Activated CD8-positive, alpha-beta memory T cell treated with anti-CD3 and anti-CD28 coated beads, Interleukin-2, amount 50 U/mL, for 24 hours (primary cell): ENCODE results near the gene UBASH3A.
"Not testable (repeated sequence)": the region's sequence is repeated elsewhere in the genome, so short reads cannot be mapped to it uniquely, and the experiment has no call there.

ENCODE experiments used
- DNase-seq: peaks from one replicate; pipeline ENCODE4 v3.0.0-alpha.2; 2020; ENCODE audit errors: extremely low read depth

The UBASH3A gene

DNA sequence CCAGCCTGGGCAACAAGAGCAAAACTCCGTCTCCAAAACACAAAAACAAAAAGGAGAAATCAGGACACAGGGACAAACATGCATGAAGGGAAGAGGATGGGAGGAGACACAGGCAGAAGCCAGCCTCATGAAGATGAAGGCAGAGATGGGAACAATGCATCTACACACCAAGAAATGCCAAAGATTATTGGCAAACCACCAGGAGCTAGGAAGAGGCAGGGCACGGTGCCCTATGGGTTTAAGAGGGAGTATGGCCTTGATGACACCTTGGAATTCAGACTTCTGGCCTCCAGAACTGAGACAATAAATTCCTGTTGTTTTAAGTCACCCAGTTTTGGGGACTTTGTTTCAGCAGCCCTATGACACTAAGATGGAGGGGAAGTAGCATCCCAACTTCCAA, 13.0 kb upstream of the UBASH3A start:
- DNase-seq, result no peak

DNA sequence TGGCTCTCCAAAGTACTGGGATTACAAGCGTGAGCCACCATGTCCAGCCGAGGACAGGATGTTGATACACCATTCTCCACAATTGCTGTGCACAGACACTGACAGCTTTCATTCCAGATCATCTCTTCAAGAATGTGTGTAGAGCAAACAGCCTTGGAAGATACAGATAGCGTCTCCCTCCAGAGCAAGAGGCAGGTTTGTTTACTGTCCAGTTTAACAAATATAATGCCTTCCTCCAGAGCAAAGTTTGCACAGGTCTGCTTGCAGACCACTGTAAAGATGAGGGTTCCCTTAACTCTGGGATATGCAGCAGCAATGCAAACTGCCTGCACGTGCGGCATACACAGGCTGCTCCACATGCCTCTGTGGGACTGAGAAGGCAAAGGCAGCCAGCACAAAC, 12.4 kb upstream of the UBASH3A start:
- no peak for DNase-seq

DNA sequence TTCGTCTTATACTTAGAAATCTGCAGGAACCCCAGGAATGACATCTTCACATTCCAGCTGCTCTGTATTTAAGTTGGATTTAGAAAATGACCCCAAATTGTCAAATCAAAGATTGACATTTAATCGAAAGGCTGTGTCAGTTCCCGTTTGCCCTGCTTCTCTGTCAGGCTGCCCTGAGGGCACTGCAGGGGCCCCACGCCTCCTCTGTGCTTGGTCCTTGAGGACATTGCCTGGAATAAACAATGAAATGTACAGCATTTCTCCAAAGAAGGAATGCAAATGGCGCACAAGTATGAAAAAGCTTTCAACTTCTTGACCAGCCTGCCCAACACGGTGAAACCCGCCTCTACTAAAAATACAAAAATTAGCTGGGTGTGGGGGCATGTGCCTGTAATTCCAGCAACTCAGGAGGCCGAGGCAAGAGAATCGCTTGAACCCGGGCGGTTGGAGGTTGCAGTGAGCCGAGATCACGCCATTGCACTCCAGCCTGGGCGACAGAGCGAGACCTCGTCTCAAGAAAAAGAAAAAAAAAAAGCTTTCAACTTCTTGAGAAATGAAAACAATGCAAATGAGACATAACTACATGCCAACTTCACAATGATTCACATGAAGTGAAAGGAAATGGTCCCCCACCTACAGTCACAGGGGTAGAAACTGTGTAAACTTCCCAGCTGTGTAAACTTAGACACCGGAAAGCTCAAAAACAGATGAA, 10.8 kb upstream of the UBASH3A start:
- no peak for DNase-seq

DNA sequence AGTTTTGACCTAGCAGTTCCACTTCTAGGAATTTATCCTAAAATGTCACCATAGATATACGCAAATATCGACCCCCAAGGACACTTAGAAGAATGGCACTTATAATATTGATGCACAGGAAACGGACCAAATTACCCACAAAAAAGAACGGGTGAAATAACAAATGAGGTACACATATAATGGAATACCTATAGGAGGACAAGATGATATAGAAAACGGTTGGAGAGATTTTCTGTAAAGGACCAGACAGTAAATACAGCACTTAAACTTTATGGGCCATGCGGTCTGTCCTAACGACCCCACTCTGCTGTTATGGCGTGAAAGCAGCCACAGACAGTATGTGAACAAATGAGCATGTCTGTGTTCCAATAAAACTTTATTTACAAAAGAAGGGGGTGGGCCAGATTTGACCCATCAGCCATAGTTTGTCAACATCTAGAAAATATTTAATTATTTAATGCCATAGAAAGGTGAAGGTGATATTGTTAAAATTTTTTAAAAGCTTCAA, 10.2 kb upstream of the UBASH3A start:
- DNase-seq, result no peak

DNA sequence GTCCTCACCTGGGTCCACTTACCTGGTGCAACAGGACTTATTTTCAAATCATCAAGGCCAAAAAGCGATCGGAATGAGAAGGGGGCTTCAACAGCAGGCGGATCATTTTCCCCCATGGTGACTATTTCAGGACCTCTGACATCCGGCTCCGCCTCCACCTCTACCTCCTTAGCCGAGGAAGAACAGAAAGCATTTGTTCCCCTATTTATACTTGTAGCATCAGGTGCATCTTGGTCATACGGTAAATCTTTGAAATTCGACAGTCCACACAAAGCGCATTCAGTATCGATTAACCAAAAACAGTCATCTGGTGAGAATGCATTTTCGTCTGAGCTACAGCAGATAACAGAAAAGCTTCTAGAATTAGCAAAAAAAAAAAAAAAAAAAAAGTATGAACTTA, 8.4 kb upstream of the UBASH3A start:
- DNase-seq, result no peak

DNA sequence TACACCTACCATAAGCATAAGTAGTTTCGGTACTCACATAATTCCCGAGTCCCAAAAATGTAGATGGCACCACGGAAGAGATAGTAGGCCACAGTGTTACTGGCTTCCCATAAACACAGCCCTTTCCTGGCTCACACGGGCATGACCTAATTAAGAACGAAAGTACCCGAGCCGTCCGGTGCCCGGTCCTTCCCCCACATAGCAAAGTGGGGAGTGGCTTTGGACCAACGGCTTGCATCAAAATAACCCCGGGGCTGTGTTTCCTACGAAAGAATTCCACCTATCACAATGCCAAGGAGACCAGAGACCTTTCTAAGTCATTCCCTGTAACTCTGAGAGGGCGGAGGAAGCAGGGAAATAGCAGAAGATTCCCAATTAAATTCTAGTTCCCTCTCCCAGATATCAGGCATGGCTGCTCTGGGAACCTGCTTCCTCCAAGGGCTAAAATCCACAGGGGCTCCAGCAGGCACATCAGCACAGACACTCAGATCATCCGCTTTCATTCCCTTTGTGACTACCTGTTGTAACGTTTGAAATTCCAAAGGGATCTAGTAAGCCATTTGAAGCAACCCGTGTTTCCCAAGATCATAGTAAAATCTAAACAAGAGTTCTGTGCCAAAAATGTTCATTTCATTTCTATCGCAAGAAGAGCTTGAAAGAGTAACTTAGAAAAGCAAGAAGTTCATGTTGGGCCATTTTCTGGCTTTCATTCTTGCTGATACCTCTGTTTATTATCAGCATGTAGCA, 7.6 kb upstream of the UBASH3A start, which contains the start of gene TMPRSS3:
TMPRSS3 (minus strand) TSS at position 148 of the 747 bp plus-strand sequence. CDS start 635 bp downstream, outside the sequence.
- no peak for DNase-seq

DNA sequence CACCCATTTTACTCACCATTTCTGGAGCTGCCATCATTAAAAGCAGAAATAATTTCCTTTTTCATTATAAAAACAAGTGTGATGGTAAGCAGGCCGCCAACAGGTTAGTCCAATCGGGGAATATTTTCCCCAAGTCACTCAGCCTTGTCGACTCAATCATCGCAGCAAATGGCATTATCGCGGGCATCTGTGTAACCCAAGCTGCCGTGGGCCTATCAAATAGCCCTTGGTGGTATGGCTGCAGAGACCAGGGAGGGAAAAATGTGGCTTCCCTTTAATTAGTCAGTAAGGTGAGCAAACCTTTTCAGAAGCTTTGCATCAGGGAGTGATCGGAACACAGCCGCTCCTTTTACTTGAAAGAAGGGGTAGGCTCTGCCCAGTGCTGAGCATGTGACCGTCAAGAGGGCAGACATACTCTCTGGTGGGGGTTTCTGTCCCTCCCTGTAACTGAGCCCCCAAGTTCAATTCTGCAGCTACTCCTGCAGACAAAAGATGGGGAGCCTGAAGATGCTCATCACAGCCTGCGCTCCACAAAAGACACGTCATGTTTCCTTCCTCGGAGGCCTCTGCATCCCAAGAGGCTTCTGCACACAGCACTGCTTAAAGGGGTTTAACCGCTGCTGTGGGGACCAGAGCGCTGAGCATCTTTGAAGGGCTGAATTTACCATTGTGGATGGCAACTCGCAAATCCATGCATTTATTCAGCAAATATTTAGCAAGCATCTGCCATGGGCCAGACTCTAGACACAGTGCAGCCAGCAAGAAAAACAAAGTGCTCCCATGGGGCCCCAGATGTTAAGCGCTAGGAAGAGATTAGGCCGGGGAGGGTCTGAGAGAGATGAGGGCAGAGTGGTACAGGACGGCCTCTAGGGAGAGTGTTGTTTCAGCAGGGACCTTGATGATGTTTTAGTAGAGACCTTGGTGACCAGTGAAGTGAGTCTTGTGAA, 6.6 kb upstream of the UBASH3A start:
- DNase-seq, result no peak

DNA sequence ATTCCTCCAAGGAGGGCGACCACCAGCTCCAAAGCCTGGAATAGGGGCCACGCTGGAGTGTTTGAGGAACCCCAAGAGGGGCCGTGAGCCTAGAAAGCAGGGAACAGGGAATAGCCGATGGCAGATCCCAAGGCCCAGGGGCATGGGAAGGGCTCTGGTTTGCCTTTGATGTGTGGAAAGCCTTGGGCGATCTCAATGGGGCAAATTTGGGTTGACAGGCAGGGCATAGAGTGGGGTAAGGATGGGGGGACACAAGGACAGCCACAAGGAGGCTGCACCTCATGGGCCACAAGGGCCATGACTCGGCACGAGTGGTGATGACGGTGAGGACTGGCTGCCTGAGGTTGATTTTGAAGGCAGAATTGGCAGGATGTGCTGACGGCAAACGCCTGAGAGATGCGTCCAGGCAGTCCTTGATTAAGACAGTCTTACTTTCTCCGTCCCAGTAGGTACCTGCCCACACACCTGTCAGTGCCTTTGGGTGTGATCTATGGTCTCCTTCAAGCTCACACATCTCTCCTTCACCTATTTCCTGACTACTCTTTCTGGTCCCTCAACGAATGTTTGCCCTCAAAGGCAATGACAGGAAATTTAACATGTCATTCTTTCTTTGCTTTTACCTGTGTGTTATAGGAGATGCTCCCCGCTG, 5.8 kb upstream of the UBASH3A start:
- no peak for DNase-seq

DNA sequence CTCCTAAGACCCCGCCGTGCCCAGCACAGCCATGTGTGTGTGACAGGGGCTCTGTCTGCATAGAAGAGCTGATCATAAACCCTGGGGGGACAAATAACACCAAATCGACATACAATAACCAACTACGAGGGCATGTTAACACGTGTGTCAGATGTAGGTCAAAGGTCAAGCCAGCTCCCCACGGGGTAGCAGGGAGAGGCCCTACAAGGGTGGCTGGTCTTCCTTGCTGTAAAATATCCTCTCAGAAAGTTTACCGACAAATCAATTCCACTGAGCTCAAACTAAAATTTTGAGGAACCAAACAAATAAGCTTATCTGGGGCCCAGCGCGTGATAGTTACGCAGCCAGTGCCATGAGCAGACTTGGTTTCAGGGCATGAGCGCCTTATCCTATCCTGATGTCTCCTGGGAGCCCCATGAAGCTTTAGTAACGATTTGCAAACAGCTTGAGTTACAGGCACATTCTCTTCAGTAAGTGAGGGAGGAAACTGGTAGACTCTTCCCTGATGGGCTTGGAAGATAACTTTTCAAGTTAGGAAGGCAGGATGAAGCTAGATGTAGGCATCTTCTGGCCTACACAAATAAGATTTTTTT, 5.2 kb upstream of the UBASH3A start:
- no peak for DNase-seq

DNA sequence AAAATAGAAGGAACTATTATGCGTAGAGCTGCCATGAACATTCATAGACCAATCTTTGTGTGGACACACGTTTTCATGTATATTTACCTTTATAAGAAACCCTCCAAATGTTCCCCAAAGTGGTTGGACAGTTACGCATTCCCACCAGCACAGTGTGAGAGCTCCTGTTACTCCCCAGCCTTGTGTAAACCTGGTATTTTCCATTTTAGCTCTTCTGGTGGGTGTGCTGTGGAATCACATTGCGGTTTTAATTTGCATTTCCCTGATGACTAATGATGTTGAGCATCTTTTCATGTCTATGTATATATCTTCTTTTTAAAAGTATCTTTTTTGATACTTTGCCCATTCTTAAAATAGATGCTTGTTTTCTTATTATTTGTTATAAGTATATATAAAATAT, 3.2 kb upstream of the UBASH3A start:
- no peak for DNase-seq

DNA sequence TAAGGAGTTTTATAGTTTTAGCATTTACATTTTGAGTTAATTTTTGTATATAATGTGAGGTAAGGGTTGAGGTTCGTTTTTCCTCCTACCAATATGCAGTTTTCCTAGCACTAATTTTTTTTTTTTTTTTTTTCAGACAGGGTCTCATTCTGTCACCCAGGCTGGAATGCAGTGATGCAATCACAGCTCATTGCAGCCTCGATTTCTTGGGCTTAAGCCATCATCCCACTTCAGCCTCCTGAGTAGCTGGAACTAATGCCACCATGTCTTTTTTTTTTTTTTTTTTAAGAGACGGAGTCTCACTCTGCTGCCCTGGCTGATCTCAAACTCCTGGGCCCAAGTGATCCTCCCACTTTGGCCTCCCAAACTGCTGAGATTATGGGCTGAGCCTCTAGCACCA, 2.5 kb upstream of the UBASH3A start:
- DNase-seq, result no peak

DNA sequence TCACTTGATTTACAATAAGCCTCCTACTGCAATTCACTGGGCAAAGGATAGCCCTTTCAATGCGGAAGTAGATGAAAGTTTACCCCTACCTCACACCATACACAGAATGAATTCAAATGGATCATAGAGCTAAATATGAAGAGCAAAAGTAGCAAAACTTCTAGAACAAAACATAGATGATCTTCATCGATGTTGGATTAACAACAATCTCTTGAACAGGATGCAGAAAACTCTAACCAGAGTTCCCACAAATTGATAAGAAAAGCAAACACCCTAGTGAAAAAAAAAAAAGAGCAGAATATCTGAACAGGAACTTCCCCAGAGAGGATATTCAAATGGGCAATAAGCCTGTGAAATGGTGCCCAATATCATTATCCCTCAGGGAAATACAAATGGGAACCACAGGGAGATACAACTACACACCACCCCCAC, 1.9 kb upstream of the UBASH3A start:
- no peak for DNase-seq

DNA sequence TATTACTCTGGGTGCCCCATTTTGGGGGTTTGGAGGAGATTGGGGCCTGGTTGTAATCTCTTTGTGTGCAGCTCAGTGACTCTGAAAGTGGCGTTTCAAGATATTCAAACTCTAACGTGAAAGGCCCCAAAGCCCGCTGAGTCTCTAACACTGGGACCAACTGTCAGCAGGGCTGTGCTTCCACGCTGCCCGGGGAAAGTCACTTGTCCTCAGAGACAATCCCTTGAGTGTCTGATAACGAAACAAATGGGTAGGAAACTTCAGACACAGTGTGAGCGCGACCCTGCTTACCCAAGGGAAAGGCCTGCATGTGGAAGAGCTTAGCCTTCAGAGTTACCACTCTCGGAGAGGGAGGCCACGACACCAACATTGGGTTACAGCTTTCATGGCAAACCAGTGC, 837 bp downstream of the UBASH3A start:
- no peak for DNase-seq

DNA sequence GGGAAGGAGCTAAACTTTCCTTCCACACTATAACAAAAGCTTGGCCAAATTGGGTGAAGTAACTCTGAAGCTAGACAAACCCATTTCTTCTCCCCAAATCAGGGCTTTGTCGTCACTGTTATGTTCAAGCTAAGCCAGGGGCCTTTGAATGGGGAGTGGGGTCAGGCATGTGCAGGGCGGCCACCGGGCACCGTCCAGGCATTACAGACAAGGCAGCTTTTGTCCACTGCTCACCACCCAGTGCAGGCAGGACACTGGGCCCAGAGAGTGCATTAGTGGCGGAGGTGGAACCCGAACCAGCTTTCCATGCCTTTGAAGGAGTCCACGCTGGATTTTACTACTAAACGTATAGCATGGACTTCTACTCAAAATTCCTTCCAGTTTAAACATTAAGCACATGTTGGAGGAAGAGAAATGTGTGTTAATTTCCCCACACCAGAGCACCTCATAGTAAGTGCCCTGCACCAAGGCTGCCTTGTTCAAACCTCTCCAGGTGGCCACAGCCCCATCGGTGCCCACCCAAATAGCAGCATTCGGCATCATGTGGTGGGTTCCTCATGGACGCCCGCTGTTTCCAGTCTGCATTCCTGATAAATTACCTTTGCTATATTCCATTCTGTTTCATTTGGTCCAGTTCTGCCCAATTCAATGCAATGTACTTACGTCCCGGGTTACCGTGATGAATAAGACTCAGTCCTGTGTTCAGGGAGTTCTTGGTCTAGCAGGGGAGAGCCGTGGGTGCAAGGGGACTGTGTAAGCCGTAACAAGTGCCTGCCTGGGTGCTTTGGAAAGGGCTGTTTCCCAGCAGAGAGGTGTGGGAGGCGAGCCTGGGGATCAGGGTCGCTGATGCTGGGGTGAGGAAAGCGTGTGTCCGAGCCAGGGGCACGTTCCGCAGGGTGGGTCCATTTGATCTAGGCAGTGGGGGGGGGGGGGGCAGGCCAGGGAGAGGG, 1.6 kb downstream of the UBASH3A start:
- DNase-seq, result no peak

DNA sequence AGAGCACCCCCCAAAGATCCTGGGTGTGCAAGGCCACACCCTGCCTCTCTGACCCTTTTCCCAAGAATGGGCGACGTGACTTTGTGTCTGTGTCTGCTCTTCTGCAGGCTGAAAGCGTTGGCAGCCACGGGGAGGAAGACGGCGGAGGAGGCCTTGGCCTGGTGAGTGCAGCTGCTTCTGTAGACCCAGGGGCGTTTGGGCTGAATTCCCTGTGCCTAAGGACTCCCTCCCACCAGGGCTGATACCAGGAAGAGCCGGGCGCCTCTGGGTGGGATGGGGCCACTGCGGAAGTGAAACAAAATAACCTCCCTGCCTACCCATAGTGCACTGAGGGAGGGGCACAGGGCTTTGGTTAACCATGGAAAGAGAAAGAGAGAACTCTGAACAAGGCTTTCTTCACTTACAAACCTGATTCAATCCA, 2.5 kb downstream of the UBASH3A start:
- no peak for DNase-seq

DNA sequence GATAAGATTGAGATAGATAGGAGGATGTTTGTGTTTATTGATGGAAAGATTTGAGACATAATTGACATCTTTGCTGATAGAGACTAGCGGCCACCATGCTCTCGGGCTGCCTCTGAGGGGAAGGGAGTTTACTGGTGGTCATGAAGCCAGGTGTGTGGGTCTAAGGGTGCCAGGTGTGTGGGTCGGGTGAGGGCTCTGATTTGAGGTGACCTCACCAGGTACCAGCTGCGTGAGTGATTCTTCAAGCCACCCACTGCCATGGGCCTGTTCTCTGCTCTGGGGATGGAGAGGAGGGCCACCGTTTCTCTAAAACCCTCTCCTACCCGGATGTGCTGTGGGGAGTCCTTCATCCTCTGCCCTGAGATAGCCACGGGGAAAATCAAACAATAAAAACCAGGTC, 3.2 kb downstream of the UBASH3A start:
- no peak for DNase-seq

DNA sequence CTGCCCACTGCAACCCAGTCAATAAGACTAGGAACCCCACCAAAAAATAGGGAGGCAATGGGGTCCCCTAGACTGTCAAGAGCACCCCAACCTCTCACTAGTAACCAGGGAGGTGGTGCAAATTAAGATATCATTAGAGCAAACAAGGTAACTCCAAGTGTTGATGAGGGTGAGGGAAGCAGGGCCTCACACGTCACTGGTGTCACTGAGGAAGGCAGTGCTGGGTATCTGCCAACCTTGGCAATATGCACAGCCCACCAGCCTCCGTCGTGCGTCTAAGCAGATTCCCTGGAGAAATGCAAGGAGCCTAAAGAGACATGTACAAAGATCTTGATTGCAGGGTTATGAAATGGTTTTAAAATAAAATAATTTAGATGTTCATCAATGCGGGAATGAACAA, 3.8 kb downstream of the UBASH3A start:
- no peak for DNase-seq

DNA sequence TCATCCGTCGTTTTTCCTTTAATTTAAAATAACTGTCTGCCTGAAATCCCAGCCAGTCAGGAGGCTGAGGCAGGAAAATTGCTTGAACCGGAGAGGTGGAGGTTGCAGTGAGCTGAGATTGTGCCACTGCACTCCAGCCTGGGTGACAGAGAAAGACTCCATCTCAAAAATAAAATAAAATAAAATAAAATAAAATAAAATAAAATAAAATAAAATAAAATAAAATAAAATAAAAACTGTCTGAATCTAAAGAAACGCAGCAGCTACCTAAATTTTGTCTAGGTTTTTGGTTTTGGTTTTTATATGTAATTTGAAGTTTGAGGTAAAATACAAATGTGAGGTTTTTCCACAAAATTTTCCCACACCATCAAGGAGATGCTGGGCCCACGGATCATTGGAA, 5.0 kb downstream of the UBASH3A start:
- DNase-seq, result not testable (repeated sequence)

DNA sequence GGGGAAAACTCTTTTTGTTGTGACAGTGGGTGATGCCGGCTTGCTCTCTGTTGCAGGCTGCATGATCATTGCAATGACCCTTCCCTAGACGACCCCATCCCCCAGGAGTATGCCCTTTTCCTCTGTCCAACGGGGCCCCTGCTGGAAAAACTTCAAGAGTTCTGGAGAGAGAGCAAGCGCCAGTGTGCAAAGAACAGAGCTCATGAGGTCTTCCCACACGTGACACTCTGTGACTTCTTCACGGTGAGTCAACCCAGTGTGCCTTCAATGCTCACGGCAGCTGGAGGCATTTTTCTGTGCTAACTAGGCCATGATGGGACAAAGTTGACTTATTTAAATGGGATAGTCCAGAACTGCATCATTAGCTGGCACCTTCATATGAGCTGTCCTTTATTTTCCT, 5.7 kb downstream of the UBASH3A start:
- no peak for DNase-seq
